SK-N-MC (cell line): ENCODE data around the gene NRXN3.

ENCODE experiments used
- EZH2 ChIP-seq: fragments of 200-600 bp; sonication (generic); IDR thresholded peaks from one replicate; pipeline ENCODE4 v1.6.1; 2017; ENCODE audit warnings: antibody characterized with exemption
- POLR2AphosphoS5 ChIP-seq: IDR thresholded peaks from 2 replicates; pipeline ENCODE4 v1.6.1; 2012; ENCODE audit warnings: mild to moderate bottlenecking, low read depth, low read length, borderline replicate concordance

DNA sequence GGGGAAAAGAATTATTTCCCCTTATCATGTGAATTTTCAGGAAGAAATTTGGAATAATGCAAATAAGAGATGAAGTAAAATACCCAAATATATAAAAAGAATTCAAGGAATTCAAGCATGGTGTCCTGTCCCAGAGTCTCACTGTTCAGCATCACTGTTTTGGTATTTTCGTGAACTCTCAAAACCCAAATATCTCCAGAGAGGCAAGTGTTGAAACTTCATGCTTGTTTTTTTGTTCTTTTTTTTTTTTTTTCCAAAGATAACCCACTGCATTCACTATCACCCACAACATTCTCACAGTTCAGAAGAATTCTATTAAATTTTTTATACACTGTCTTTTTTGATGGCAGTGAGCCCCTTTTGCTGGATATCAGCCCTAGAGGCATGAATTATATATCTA is 1686.2 kb downstream of the NRXN3 start:
- TF ChIP-seq EZH2, result no peak
- TF ChIP-seq POLR2AphosphoS5, result no peak
